Testis (tissue), 2 donors: ENCODE measurements around the gene CPNE4.

ENCODE experiments used
- CTCF ChIP-seq, 3 experiments: fragments of 450-650 bp in 2 of 3; fragments of 200-600 bp in 1 of 3; sonication (generic) in 1 of 3; IDR thresholded peaks; one replicate each; pipeline ENCODE4 v1.5.1; 2016 to 2019; ENCODE audit warnings: antibody characterized with exemption in 3 of 3, mild to moderate bottlenecking in 2 of 3, moderate library complexity in 1 of 3
- POLR2A ChIP-seq: fragments of 450-650 bp; IDR thresholded peaks from one replicate; pipeline ENCODE4 v1.6.1; 2017; ENCODE audit warnings: antibody characterized with exemption, mild to moderate bottlenecking, moderate library complexity

GRCh38 chr3:131705099-131705498 lies 329.7 kb downstream of the CPNE4 start:
- TF ChIP-seq CTCF (IDR thresholded peaks at IDR 0.05), result no peak
- no peak for TF ChIP-seq POLR2A
